ENCODE data around the gene ANXA6. TPM values are rescaled to one million over a fixed set of nuclear protein-coding genes. Genes with fewer than 3 reads are reported as not detected.
A peak's percentile ranks its signal among the peaks of the same experiment; 100 is the strongest.

The ANXA6 gene
- total RNA-seq, 1 donor from 2014 or later = 301 TPM

GRCh38 chr5:151084363-151084762, 73.2 kb downstream of the ANXA6 start:
- no peak for DNase-seq (ENCODE audit: low spot score)
- Mint-ChIP-seq H3K9me3 (no peaks in the 10 kb centered on the region), H3K36me3 (ENCODE audit: low read depth) (peaks cover 17% of the 10 kb centered on the region), H3K27me3 (ENCODE audit: insufficient read depth) (no peaks in the 10 kb centered on the region), H3K27ac (peak overlapping the region; percentile 95), H3K4me1 (ENCODE audit: low read depth) (peaks cover 76% of the 10 kb centered on the region), H3K4me3 (peak overlapping the region; percentile 84)
- intact Hi-C loops (cut with micrococcal nuclease) = loop anchor here (5.0 kb wide), 4 partner anchors 302 to 1727 kb away; partner anchors contain the start of genes CD74, G3BP1 and PCYOX1L

GRCh38 chr5:151083081-151083676, 74.4 kb downstream of the ANXA6 start:
- H3K27ac Mint-ChIP-seq = peak overlapping the region; percentile 93
- H3K36me3 Mint-ChIP-seq (ENCODE audit: low read depth) = peaks cover 25% of the 10 kb centered on the region
- H3K4me1 Mint-ChIP-seq (ENCODE audit: low read depth) = peaks cover 78% of the 10 kb centered on the region
- intact Hi-C loops (cut with micrococcal nuclease) = loop anchor here (1.0 to 5.0 kb wide), 9 partner anchors 11 to 1726 kb away; partner anchors contain the start of genes CD74, DCTN4, G3BP1 and PCYOX1L
- H3K27me3 Mint-ChIP-seq (ENCODE audit: insufficient read depth) = no peaks in the 10 kb centered on the region
- H3K9me3 Mint-ChIP-seq = no peaks in the 10 kb centered on the region
- DNase-seq (ENCODE audit: low spot score) = peak; percentile 65
- H3K4me3 Mint-ChIP-seq = peak overlapping the region; percentile 84

- H3K27ac Mint-ChIP-seq = peak overlapping the region; percentile 93
- H3K4me3 Mint-ChIP-seq = peak overlapping the region; percentile 84
- H3K9me3 Mint-ChIP-seq = no peaks in the 10 kb centered on the region
- DNase-seq (ENCODE audit: low spot score) = no peak
- peaks cover 33% of the 10 kb centered on the region for H3K36me3 Mint-ChIP-seq (ENCODE audit: low read depth)
- no peaks in the 10 kb centered on the region for H3K27me3 Mint-ChIP-seq (ENCODE audit: insufficient read depth)
- H3K4me1 Mint-ChIP-seq (ENCODE audit: low read depth) = peaks cover 82% of the 10 kb centered on the region
- intact Hi-C loops (cut with micrococcal nuclease) = loop anchor here (2.0 to 5.0 kb wide), 6 partner anchors 14 to 1725 kb away; partner anchors contain the start of genes CD74, DCTN4, G3BP1 and PCYOX1L
Observed at GRCh38 chr5:151082282-151082902, 75.2 kb downstream of the ANXA6 start.

GRCh38 chr5:151081431-151082281, 75.9 kb downstream of the ANXA6 start:
- H3K4me1 Mint-ChIP-seq (ENCODE audit: low read depth) = peaks cover 85% of the 10 kb centered on the region
- H3K27me3 Mint-ChIP-seq (ENCODE audit: insufficient read depth) = no peaks in the 10 kb centered on the region
- H3K36me3 Mint-ChIP-seq (ENCODE audit: low read depth) = peaks cover 41% of the 10 kb centered on the region

GRCh38 chr5:151080613-151081430, 76.8 kb downstream of the ANXA6 start, which contains the start of gene TNIP1:
Gene TNIP1 (minus strand): TSS chr5:151081034. CDS start chr5:151065095, 15,939 bp downstream.
- Mint-ChIP-seq H3K4me3 (peak within 1 kb of the TSS; percentile 91), H3K27me3 (ENCODE audit: insufficient read depth) (no peaks in the 10 kb centered on the region), H3K4me1 (ENCODE audit: low read depth) (peaks cover 85% of the 10 kb centered on the region), H3K36me3 (ENCODE audit: low read depth) (peaks cover 49% of the 10 kb centered on the region), H3K27ac (peak within 1 kb of the TSS; percentile 93), H3K9me3 (no peaks in the 10 kb centered on the region)
- peak; percentile 95 for DNase-seq (ENCODE audit: low spot score)
- intact Hi-C loops (cut with micrococcal nuclease) = loop anchor here (1.0 to 5.0 kb wide), 7 partner anchors 74 to 1724 kb away; partner anchors contain the start of genes CD74, G3BP1 and PCYOX1L

More at GRCh38 chr5:151081431-151082281, 75.9 kb downstream of the ANXA6 start:
- intact Hi-C loops (cut with micrococcal nuclease) = loop anchor here (2.0 to 5.0 kb wide), 8 partner anchors 13 to 1724 kb away; partner anchors contain the start of genes CD74, DCTN4, G3BP1 and PCYOX1L
- peak overlapping the region; percentile 84 for H3K4me3 Mint-ChIP-seq
- no peaks in the 10 kb centered on the region for H3K9me3 Mint-ChIP-seq
- H3K27ac Mint-ChIP-seq = peak overlapping the region; percentile 93
- no peak for DNase-seq (ENCODE audit: low spot score)

- DNase-seq (ENCODE audit: low spot score) = no peak
- peak overlapping the region; percentile 92 for H3K27ac Mint-ChIP-seq
- H3K4me3 Mint-ChIP-seq = peak overlapping the region; percentile 91
- H3K27me3 Mint-ChIP-seq (ENCODE audit: insufficient read depth) = no peaks in the 10 kb centered on the region
- H3K9me3 Mint-ChIP-seq = no peaks in the 10 kb centered on the region
- intact Hi-C loops (cut with micrococcal nuclease) = loop anchor here (1.0 to 5.0 kb wide), 9 partner anchors 75 to 1723 kb away; partner anchors contain the start of genes CD74, G3BP1, GM2A and PCYOX1L
- peaks cover 85% of the 10 kb centered on the region for H3K4me1 Mint-ChIP-seq (ENCODE audit: low read depth)
- peaks cover 54% of the 10 kb centered on the region for H3K36me3 Mint-ChIP-seq (ENCODE audit: low read depth)
Observed at GRCh38 chr5:151079838-151080612, 77.6 kb downstream of the ANXA6 start.

GRCh38 chr5:151078490-151079262, 78.9 kb downstream of the ANXA6 start:
- peak overlapping the region; percentile 92 for H3K27ac Mint-ChIP-seq
- intact Hi-C loops (cut with micrococcal nuclease) = loop anchor here (1.0 to 2.0 kb wide), 6 partner anchors 9 to 378 kb away; partner anchors contain the start of genes GM2A and RBM22
- H3K36me3 Mint-ChIP-seq (ENCODE audit: low read depth) = peaks cover 59% of the 10 kb centered on the region

GRCh38 chr5:151077967-151078366, 79.6 kb downstream of the ANXA6 start:
- Mint-ChIP-seq H3K27me3 (ENCODE audit: insufficient read depth) (no peaks in the 10 kb centered on the region), H3K4me3 (peak overlapping the region; percentile 91), H3K27ac (peak overlapping the region; percentile 92), H3K9me3 (no peaks in the 10 kb centered on the region), H3K4me1 (ENCODE audit: low read depth) (peaks cover 75% of the 10 kb centered on the region), H3K36me3 (ENCODE audit: low read depth) (peaks cover 60% of the 10 kb centered on the region)
- intact Hi-C loops (cut with micrococcal nuclease) = loop anchor here (1.0 to 2.0 kb wide), 6 partner anchors 9 to 377 kb away; partner anchors contain the start of genes GM2A and RBM22
- no peak for DNase-seq (ENCODE audit: low spot score)

More at GRCh38 chr5:151078490-151079262, 78.9 kb downstream of the ANXA6 start:
- H3K27me3 Mint-ChIP-seq (ENCODE audit: insufficient read depth) = no peaks in the 10 kb centered on the region
- H3K4me1 Mint-ChIP-seq (ENCODE audit: low read depth) = peaks cover 79% of the 10 kb centered on the region
- peak overlapping the region; percentile 91 for H3K4me3 Mint-ChIP-seq
- no peaks in the 10 kb centered on the region for H3K9me3 Mint-ChIP-seq
- DNase-seq (ENCODE audit: low spot score) = peak; percentile 62

GRCh38 chr5:151077419-151077818, 80.2 kb downstream of the ANXA6 start:
- H3K9me3 Mint-ChIP-seq = no peaks in the 10 kb centered on the region
- H3K4me1 Mint-ChIP-seq (ENCODE audit: low read depth) = peaks cover 73% of the 10 kb centered on the region
- DNase-seq (ENCODE audit: low spot score) = no peak
- peak overlapping the region; percentile 91 for H3K4me3 Mint-ChIP-seq
- peaks cover 62% of the 10 kb centered on the region for H3K36me3 Mint-ChIP-seq (ENCODE audit: low read depth)
- H3K27me3 Mint-ChIP-seq (ENCODE audit: insufficient read depth) = no peaks in the 10 kb centered on the region
- H3K27ac Mint-ChIP-seq = peak overlapping the region; percentile 92
- intact Hi-C loops (cut with micrococcal nuclease) = no loop called here

- peaks cover 73% of the 10 kb centered on the region for H3K4me1 Mint-ChIP-seq (ENCODE audit: low read depth)
- H3K4me3 Mint-ChIP-seq = peak overlapping the region; percentile 56
- no peak for DNase-seq (ENCODE audit: low spot score)
- H3K27me3 Mint-ChIP-seq (ENCODE audit: insufficient read depth) = no peaks in the 10 kb centered on the region
- H3K9me3 Mint-ChIP-seq = no peaks in the 10 kb centered on the region
- intact Hi-C loops (cut with micrococcal nuclease) = no loop called here
- peaks cover 64% of the 10 kb centered on the region for H3K36me3 Mint-ChIP-seq (ENCODE audit: low read depth)
- peak overlapping the region; percentile 62 for H3K27ac Mint-ChIP-seq
Observed at GRCh38 chr5:151076616-151077015, 81.0 kb downstream of the ANXA6 start.
